ENCODE measurements around the gene LAMB3.
A peak's percentile ranks its signal among the peaks of the same experiment; 100 is the strongest.

LAMB3 gene

GRCh38 chr1:209593747-209594146 is 58.5 kb downstream of the LAMB3 start:
- no peak overlapping the region for H3K27ac ChIP-seq (ENCODE audit: low read depth, low read length, severe bottlenecking)
- WGBS, 2 experiments (ENCODE audit: insufficient coverage in 2 of 2), result 60 to 95% methylated on average over 2 of the region's 2 CpGs
- no peaks in the 10 kb centered on the region for H3K36me3 ChIP-seq (ENCODE audit: control insufficient read depth, insufficient read depth, low read length)
- no peak overlapping the region for H3K4me3 ChIP-seq (ENCODE audit: extremely low read depth, insufficient read depth, low read length, poor library complexity, severe bottlenecking)
- H3K9me3 ChIP-seq (ENCODE audit: control insufficient read depth, low read length), result no peaks in the 10 kb centered on the region
- no peaks in the 10 kb centered on the region for H3K4me1 ChIP-seq (ENCODE audit: control insufficient read depth, insufficient read depth, low read length, poor library complexity, severe bottlenecking)

DNA sequence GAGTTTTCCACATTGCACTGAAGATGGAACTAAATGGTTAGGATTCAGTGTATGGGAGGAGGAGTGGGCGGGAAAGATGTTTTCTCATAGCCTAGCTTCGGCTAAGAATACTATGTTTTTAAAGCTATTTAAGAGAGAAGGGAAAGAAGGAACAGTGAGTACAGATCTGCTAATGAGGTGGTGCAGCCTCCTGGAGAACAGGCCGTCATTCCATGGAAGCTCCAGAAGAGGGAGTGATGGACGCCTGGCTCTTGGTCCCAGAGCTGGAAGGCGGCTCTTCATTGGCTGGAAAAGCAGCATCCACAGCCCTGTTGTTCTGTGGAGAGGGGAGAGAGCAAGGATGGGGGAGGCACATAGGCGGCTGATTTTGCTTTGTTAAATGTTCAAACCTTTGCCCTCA is 61.8 kb downstream of the LAMB3 start:
- H3K27ac ChIP-seq (ENCODE audit: low read depth, low read length, severe bottlenecking), result no peak overlapping the region
- 38 to 42% methylated on average over 5 of the region's 6 CpGs for WGBS, 2 experiments (ENCODE audit: insufficient coverage in 2 of 2)
- no peaks in the 10 kb centered on the region for H3K9me3 ChIP-seq (ENCODE audit: control insufficient read depth, low read length)
- no peaks in the 10 kb centered on the region for H3K36me3 ChIP-seq (ENCODE audit: control insufficient read depth, insufficient read depth, low read length)
- no peak overlapping the region for H3K4me3 ChIP-seq (ENCODE audit: extremely low read depth, insufficient read depth, low read length, poor library complexity, severe bottlenecking)
- peaks cover 13% of the 10 kb centered on the region for H3K4me1 ChIP-seq (ENCODE audit: control insufficient read depth, insufficient read depth, low read length, poor library complexity, severe bottlenecking)

DNA sequence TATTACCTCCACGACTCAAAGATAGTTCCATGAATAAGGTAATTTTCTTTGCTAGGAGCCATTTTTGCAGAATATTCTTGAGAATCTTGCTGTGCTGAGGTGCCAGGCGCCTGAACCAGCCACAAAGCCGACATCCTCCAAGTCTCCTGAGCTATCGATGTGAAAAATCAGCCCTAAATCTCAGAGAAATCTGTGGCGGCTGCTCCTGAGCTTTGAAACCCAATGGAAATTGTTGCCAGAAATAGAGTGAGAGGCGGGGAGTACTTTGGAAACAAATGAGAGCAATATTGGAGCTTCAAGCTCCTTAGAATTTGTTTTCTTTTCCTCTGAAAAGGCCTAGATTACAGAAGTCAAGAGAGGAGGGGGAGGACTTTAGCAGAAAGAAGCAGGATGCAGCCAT is 62.4 kb downstream of the LAMB3 start:
- Histone ChIP-seq H3K36me3 (ENCODE audit: control insufficient read depth, insufficient read depth, low read length) (no peaks in the 10 kb centered on the region), H3K4me3 (ENCODE audit: extremely low read depth, insufficient read depth, low read length, poor library complexity, severe bottlenecking) (no peak overlapping the region), H3K9me3 (ENCODE audit: control insufficient read depth, low read length) (no peaks in the 10 kb centered on the region), H3K27ac (ENCODE audit: low read depth, low read length, severe bottlenecking) (no peak overlapping the region), H3K4me1 (ENCODE audit: control insufficient read depth, insufficient read depth, low read length, poor library complexity, severe bottlenecking) (peaks cover 16% of the 10 kb centered on the region)
- WGBS, 2 experiments (ENCODE audit: insufficient coverage in 2 of 2), result 91 to 95% methylated on average over 5 to 6 of the region's 6 CpGs

DNA sequence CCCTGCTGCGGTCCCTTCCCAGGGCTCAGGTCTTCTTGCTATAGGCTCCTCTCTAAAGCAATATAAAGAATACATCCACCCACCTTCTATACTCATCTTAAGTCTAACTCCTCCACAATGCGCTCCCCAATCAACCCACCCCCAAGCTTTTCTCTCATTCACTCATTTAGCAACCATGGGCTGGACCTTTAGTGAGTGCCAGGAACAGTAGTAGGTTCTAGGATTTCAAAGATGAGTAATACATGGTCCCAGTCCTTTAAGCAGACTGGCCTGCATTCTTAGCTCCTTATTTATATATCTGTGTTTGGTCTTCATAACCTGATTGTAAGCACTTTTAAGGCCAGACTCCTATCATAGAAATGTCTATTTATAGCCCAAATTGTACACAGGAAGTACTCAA is 62.8 kb downstream of the LAMB3 start:
- Histone ChIP-seq H3K27ac (ENCODE audit: low read depth, low read length, severe bottlenecking) (no peak overlapping the region), H3K36me3 (ENCODE audit: control insufficient read depth, insufficient read depth, low read length) (no peaks in the 10 kb centered on the region), H3K4me1 (ENCODE audit: control insufficient read depth, insufficient read depth, low read length, poor library complexity, severe bottlenecking) (peaks cover 16% of the 10 kb centered on the region), H3K4me3 (ENCODE audit: extremely low read depth, insufficient read depth, low read length, poor library complexity, severe bottlenecking) (no peak overlapping the region), H3K9me3 (ENCODE audit: control insufficient read depth, low read length) (no peaks in the 10 kb centered on the region)
- 75% methylated on average over 1 of the region's 2 CpGs; no CpG with 5 or more reads in 1 of the 2 experiments for WGBS, 2 experiments (ENCODE audit: insufficient coverage in 2 of 2)

GRCh38 chr1:209587789-209588188 is 64.4 kb downstream of the LAMB3 start:
- Histone ChIP-seq H3K4me3 (ENCODE audit: extremely low read depth, insufficient read depth, low read length, poor library complexity, severe bottlenecking) (no peak overlapping the region), H3K4me1 (ENCODE audit: control insufficient read depth, insufficient read depth, low read length, poor library complexity, severe bottlenecking) (peaks cover 16% of the 10 kb centered on the region), H3K36me3 (ENCODE audit: control insufficient read depth, insufficient read depth, low read length) (no peaks in the 10 kb centered on the region), H3K27ac (ENCODE audit: low read depth, low read length, severe bottlenecking) (peak overlapping the region; percentile 59), H3K9me3 (ENCODE audit: control insufficient read depth, low read length) (no peaks in the 10 kb centered on the region)
- 76 to 87% methylated on average over 3 of the region's 3 CpGs for WGBS, 2 experiments (ENCODE audit: insufficient coverage in 2 of 2)

DNA sequence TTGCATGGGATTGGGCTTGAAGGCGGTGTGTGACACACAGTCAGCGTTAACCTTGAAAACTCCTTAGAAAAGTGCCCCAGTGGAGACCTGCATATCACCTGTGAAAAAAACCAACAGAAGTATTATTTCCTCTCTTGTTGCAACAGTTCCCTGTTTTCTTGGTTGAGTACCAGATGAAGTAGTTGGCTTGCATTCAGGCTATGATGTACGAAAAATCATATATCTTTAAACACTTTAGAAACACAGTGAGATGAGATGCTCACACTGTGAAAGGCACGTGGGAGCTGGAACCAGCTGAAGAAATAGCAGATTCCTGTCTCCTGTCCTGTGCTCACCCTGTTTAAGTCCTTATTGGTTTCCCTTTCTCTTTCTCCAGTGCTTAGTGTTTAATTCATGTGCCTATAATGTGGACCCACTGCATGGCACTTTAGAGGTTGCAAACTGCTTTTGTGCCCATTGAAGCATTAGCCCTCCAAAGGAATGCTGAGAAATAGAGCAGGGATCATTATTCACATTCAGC is 65.9 kb downstream of the LAMB3 start:
- Histone ChIP-seq H3K9me3 (ENCODE audit: control insufficient read depth, low read length) (no peaks in the 10 kb centered on the region), H3K36me3 (ENCODE audit: control insufficient read depth, insufficient read depth, low read length) (no peaks in the 10 kb centered on the region), H3K4me1 (ENCODE audit: control insufficient read depth, insufficient read depth, low read length, poor library complexity, severe bottlenecking) (peaks cover 16% of the 10 kb centered on the region), H3K27ac (ENCODE audit: low read depth, low read length, severe bottlenecking) (no peak overlapping the region), H3K4me3 (ENCODE audit: extremely low read depth, insufficient read depth, low read length, poor library complexity, severe bottlenecking) (no peak overlapping the region)
- 79 to 86% methylated on average over 3 to 4 of the region's 4 CpGs for WGBS, 2 experiments (ENCODE audit: insufficient coverage in 2 of 2)

- Histone ChIP-seq H3K9me3 (ENCODE audit: control insufficient read depth, low read length) (no peaks in the 10 kb centered on the region), H3K36me3 (ENCODE audit: control insufficient read depth, insufficient read depth, low read length) (no peaks in the 10 kb centered on the region), H3K4me1 (ENCODE audit: control insufficient read depth, insufficient read depth, low read length, poor library complexity, severe bottlenecking) (peaks cover 16% of the 10 kb centered on the region), H3K27ac (ENCODE audit: low read depth, low read length, severe bottlenecking) (no peak overlapping the region), H3K4me3 (ENCODE audit: extremely low read depth, insufficient read depth, low read length, poor library complexity, severe bottlenecking) (peak overlapping the region; percentile 7)
- 9% methylated on average over 18 to 23 of the region's 23 CpGs for WGBS, 2 experiments (ENCODE audit: insufficient coverage in 2 of 2)
Measured at GRCh38 chr1:209585672-209586071, 66.6 kb downstream of the LAMB3 start.

GRCh38 chr1:209585197-209585596 is 67.0 kb downstream of the LAMB3 start:
- no peak overlapping the region for H3K4me3 ChIP-seq (ENCODE audit: extremely low read depth, insufficient read depth, low read length, poor library complexity, severe bottlenecking)
- WGBS, 2 experiments (ENCODE audit: insufficient coverage in 2 of 2), result 69 to 80% methylated on average over 2 to 4 of the region's 5 CpGs

GRCh38 chr1:209584231-209584672 is 68.0 kb downstream of the LAMB3 start:
- Histone ChIP-seq H3K4me3 (ENCODE audit: extremely low read depth, insufficient read depth, low read length, poor library complexity, severe bottlenecking) (peak overlapping the region; percentile 29), H3K27ac (ENCODE audit: low read depth, low read length, severe bottlenecking) (no peak overlapping the region), H3K9me3 (ENCODE audit: control insufficient read depth, low read length) (no peaks in the 10 kb centered on the region), H3K36me3 (ENCODE audit: control insufficient read depth, insufficient read depth, low read length) (no peaks in the 10 kb centered on the region), H3K4me1 (ENCODE audit: control insufficient read depth, insufficient read depth, low read length, poor library complexity, severe bottlenecking) (peaks cover 16% of the 10 kb centered on the region)
- WGBS, 2 experiments (ENCODE audit: insufficient coverage in 2 of 2), result 69 to 74% methylated on average over 9 to 12 of the region's 13 CpGs

More at GRCh38 chr1:209585197-209585596, 67.0 kb downstream of the LAMB3 start:
- Histone ChIP-seq H3K27ac (ENCODE audit: low read depth, low read length, severe bottlenecking) (no peak overlapping the region), H3K9me3 (ENCODE audit: control insufficient read depth, low read length) (no peaks in the 10 kb centered on the region), H3K36me3 (ENCODE audit: control insufficient read depth, insufficient read depth, low read length) (no peaks in the 10 kb centered on the region), H3K4me1 (ENCODE audit: control insufficient read depth, insufficient read depth, low read length, poor library complexity, severe bottlenecking) (peaks cover 16% of the 10 kb centered on the region)

GRCh38 chr1:209583408-209583807 is 68.8 kb downstream of the LAMB3 start, which contains the start of gene CAMK1G:
TSS of gene CAMK1G (plus strand) at chr1:209583714. CDS start at chr1:209594984, 11,270 bp downstream.
- peak within 1 kb of the TSS; percentile 57 for H3K27ac ChIP-seq (ENCODE audit: low read depth, low read length, severe bottlenecking)
- H3K4me1 ChIP-seq (ENCODE audit: control insufficient read depth, insufficient read depth, low read length, poor library complexity, severe bottlenecking), result peaks cover 16% of the 10 kb centered on the region
- no peaks in the 10 kb centered on the region for H3K36me3 ChIP-seq (ENCODE audit: control insufficient read depth, insufficient read depth, low read length)
- 15% methylated on average over 1 of the region's 6 CpGs; no CpG with 5 or more reads in 1 of the 2 experiments for WGBS, 2 experiments (ENCODE audit: insufficient coverage in 2 of 2)
- no peaks in the 10 kb centered on the region for H3K9me3 ChIP-seq (ENCODE audit: control insufficient read depth, low read length)
- H3K4me3 ChIP-seq (ENCODE audit: extremely low read depth, insufficient read depth, low read length, poor library complexity, severe bottlenecking), result peak within 1 kb of the TSS; percentile 29

- WGBS, 2 experiments (ENCODE audit: insufficient coverage in 2 of 2), result no CpG with 5 or more reads among the region's 2 CpGs
Measured at GRCh38 chr1:209580577-209580976, 71.6 kb downstream of the LAMB3 start.

More at GRCh38 chr1:209580577-209580976, 71.6 kb downstream of the LAMB3 start:
- Histone ChIP-seq H3K4me3 (ENCODE audit: extremely low read depth, insufficient read depth, low read length, poor library complexity, severe bottlenecking) (no peak overlapping the region), H3K36me3 (ENCODE audit: control insufficient read depth, insufficient read depth, low read length) (no peaks in the 10 kb centered on the region), H3K4me1 (ENCODE audit: control insufficient read depth, insufficient read depth, low read length, poor library complexity, severe bottlenecking) (peaks cover 9% of the 10 kb centered on the region), H3K9me3 (ENCODE audit: control insufficient read depth, low read length) (no peaks in the 10 kb centered on the region), H3K27ac (ENCODE audit: low read depth, low read length, severe bottlenecking) (no peak overlapping the region)
